GM18517 (cell line): ENCODE data around the gene OR2T2.
"Not testable (repeated sequence)": the region's sequence is repeated elsewhere in the genome, so short reads cannot be mapped to it uniquely, and the experiment has no call there.

Source experiments
- ATAC-seq: cut with Tn5 transposase; IDR thresholded peaks from one replicate; pipeline ENCODE4 v1.9.1; 2021; ENCODE audit warnings: mild to moderate bottlenecking, moderate library complexity; ENCODE audit not compliant: unreplicated experiment

OR2T2 gene

DNA sequence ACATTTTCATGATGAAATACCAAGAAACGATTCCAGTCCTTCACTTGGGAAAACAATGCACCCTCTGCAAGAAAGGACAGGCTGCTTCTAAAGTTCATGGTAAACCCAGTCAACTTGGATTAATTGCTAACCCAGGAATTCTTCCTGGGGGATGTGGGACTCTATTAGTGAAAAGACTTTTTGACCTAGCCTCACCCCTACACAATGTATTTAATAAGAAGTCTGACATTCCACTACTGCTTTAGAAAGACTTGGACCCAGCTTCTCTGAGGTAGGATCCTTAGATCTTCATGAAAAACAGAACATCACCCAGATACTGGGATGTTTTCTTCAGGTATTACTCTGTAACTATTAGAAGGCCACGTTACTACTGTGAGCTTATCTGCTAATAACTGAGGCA is at the start of gene OR2T2:
Gene OR2T2 (plus strand): TSS at position 239 of the 400 bp plus-strand sequence. CDS start 7,161 bp downstream, outside the sequence.
- not testable (repeated sequence) for ATAC-seq

- no peak for ATAC-seq
Observed at GRCh38 chr1:248402748-248403147, 42.7 kb upstream of the OR2T2 start, which contains the start of gene OR2T1. Gene OR2T1 (plus strand): TSS chr1:248403048. CDS start chr1:248406148, 3,100 bp downstream.

DNA sequence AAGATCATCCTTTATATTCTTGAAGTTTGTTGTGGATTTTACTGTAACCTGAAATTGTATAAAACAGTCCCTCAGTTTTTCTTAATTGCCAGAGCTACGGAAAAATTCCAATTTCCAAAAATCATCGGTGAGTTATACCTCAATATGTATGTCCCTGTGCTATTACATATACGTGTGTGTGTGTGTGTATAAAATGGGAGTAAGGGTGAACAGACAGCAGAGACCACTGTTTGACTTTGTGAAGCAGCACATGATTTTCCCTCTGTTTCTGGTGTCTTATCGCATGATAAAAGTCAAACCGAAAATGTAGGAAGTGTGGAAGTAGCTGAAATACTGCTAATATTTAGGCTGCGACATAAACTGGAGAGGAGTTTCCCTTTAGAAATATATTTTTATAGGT is 41.4 kb upstream of the OR2T2 start:
- no peak for ATAC-seq

GRCh38 chr1:248406721-248407692 is 38.4 kb upstream of the OR2T2 start:
- no peak for ATAC-seq

DNA sequence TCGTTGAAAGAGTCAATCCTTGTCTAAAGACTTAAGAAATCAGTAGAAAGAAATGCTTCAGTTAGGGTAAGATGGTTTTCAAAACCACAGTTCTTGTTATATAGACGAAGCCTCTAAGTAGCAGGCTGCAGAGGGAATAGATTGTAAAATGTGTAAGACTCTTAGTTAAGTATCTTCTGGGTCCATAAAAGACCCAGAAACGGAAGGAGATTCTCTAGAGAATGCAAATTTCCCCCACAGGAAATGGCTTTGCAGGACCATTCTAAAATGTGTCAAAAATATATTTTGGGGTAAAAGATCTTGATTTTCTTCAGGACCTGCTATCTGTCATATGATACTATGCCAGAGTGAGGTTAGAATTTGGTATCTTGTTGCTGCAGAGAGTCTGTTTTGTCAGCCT is 29.2 kb upstream of the OR2T2 start:
- no peak for ATAC-seq

GRCh38 chr1:248417854-248418253 is 27.6 kb upstream of the OR2T2 start:
- no peak for ATAC-seq

DNA sequence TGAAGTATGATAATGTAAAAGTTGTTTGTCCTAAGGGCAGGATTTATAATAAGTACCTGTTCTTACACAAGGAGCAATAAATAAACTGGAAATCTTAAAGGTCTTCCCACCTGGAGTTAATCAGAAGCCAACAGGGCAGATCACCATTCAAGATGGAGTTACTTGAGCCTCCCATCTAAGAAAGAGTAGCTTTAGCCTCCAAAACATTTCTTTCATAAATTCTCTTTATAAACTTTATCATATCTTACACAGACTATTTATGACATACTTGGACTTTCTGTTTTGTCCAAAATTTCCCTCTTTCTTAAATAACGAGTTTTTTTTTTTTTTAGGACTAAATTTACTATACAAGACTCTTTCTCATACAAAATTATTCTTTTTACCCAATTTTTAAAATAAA is 24.1 kb upstream of the OR2T2 start:
- ATAC-seq: no peak

DNA sequence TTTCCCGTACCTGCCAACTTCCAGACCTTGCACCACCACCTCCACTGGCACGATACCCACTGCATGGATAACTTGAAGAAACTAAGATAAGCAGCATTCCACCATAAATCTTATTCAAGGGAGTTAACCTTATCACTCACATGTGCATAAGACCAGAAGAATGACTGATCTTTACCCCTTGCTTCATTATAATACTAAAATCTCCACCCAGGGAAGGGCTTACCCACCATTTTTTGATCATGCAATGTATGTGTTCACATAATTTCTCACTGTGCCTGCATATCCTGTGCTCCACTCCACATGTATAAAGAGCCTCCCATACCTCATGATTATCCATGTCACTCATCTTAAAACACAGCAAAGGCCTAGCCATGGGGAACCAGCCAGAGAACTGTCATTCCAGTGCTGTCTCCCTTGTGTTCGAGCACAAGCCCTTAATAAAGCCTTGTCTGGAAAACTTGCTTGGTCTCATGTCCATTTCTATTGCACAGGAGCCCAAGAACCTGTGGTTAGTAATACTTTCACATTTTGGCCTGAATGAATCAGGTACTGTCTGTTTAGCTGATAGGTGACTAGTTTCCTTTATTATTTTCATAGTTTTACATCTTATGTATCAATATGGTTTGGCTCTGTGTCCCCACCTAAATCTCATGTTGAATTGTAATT is 17.8 kb upstream of the OR2T2 start:
- ATAC-seq: peak; percentile 44

- ATAC-seq: peak; percentile 99
Observed at GRCh38 chr1:248428192-248428533, 17.3 kb upstream of the OR2T2 start.

DNA sequence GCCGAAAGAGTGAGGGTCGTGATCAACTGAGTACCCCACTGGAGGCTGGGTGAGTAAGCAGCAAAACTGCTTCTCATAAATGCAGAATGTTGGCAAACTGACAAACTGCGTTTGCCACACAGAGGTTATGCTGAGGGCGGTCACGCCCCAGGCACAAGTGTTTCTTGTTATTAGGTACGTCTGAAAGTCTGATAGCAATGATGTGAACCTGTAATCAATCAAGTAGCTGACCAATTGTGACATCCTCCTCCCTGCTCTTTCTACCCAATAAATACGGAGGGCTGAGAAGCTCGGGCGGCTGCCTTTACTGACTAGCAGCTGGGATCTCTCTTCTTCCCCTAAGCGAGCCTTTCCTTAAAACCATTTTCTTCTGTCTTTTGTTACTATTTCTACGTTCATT is 13.8 kb upstream of the OR2T2 start:
- ATAC-seq: not testable (repeated sequence)

DNA sequence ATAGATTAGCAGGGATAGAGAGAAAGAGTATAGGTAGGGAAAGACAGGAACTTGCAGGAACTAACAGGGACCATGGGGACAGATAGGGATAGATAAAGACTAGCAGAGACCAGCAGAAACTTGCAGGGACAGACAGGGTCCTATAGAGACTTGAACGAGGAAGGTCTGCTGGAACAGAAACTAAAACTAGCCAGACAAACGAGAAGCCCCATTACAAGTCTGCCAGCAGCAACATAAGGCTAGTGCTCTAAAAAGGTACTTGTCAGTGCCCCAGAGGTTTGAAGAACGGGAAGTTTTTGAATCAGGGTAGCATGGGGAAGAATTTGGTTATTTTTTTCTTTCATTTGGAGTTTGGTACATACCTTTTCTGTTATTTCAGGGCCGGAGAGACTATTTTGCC is 13.2 kb upstream of the OR2T2 start:
- not testable (repeated sequence) for ATAC-seq

DNA sequence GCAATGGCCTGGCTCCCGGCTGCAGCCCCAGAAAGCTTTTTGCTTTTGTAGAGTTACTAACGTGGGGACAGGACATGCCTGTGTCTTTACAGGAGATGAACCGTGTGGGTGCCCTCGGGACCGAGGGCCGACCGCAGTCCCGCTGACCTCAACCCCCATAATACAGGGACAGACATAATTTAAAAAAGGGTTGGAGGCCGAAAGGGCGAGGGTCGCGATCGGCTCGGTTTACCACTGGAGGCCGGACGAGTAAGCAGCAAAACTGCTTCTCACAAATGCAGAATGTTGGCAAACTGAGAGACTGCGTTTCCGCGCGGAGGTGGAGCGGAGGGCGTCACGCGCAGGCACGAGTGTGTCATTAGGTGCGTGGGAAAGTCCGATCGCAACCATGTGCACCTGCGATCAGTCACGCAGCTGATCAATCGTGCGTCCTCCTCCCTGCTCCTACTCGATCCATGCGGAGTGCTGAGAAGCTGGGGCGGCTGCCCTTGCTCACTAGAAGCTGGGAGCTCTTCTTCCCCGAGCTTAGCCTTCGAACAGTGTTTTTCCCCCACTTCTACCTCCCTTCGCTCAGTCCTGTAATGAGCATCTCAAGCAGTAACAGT is 11.5 kb upstream of the OR2T2 start:
- not testable (repeated sequence) for ATAC-seq

DNA sequence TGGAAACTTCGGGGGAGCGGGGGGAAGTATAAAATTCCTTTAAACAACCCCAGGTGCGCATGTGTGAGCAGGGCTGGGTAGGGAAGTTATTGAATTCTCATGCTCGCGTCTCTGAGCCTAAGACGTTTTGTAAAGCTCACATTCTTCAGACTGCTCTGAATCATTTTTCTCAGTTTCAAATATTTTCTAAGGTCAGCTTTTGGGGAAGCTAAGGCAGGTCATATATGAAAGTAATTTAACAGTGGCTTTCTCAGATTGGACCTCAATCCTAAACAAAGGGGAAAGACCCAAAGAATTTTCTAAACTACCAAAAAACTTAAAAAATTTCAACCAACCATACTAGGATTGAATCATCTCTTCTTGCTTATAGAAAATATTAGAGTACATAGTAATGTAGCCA is 10.5 kb upstream of the OR2T2 start:
- ATAC-seq: not testable (repeated sequence)

DNA sequence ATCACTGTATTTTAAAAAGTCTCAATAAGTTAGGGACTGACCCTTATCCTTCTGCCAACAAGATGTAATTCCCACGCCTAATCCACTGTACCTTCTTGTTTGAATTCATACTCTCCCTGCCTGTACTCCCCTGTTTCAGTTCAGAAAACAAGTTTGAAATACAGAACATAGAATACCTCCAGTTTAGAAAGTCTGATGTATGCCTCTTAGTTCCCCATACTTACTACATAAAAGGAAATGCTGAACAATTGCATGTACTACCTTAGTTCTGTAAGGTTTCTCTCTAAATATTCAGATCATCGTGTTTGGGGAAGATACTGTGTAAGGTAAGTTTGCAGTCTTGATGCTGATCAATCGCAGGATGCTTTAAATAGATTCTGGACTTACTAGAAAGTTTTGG is 9.1 kb upstream of the OR2T2 start:
- ATAC-seq: peak; percentile 43

DNA sequence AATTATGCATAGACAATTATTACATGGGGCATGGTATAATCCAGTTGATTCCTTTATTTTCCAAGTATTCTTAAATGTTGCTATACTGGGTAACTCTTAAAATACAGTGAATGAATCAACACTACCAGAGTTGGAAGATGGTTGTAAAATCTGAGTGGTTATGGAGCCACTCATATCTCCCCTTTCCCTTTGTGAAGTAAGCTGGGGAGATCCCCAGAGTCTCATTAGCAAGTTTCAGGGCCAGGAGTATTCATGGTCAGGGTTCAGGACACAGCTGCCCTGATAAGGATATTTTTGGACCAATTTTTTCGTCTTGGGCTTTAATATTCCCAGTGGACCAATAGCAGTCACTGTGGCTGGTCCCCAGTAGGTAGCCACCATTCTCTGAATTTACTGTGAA is 6.8 kb upstream of the OR2T2 start:
- peak; percentile 47 for ATAC-seq

DNA sequence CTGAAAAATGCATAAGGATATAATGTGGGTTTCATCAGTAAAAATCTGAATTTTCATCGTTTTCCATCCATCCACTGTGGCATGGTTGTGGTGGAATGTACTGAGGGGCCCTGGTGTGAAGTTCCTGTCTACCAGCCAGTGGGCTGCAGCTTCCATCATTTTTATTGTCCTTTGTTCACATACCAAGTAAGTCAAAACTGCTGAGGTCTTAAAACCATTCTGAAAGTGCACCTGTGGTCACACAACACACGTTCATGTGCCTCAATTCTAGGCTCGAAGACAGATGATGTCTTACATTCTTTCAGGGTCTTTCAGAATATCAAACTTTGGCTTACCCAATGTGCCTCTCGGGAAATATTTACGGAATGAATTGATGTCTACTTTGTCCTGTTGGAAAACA is 6.2 kb upstream of the OR2T2 start:
- not testable (repeated sequence) for ATAC-seq

DNA sequence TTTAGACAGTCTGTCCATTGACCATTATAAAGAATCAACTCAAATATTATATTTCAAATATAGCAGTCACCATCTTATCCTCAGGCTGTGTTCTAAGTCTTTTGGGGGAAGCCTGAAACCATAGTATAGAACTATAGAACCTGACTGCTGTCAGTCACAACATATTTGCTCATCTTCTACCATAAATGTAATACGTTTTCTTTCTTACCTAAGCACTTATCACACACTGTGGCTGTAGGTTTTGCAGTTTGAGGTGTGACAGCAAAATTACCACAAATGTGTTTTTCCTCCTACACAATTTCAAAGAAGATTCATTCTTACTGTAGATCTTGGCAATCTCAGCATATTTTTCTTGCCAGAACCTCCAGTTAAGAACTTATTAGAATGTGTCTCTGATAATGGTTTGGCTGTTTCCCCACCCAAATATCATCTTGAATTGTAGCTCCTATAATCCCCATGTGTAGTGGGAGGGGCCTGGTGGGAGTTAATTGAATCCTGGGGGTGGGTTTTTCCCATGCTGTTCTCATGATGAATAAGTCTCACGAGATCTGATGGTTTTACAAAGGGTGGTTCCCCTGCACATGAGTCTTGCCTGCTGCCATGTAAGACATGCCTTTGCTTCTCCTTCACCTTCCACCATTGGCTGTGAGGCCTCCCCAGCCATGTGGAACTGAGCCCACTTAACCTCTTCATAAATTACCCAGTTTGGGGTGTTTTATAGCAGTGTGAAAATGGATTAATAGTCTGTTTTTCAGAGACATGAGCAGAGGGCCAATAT is 2.7 kb upstream of the OR2T2 start:
- not testable (repeated sequence) for ATAC-seq

- ATAC-seq: not testable (repeated sequence)
Observed at GRCh38 chr1:248444603-248445002, 834 bp upstream of the OR2T2 start.

GRCh38 chr1:248448409-248449074 is 3.1 kb downstream of the OR2T2 start:
- peak; percentile 63 for ATAC-seq

DNA sequence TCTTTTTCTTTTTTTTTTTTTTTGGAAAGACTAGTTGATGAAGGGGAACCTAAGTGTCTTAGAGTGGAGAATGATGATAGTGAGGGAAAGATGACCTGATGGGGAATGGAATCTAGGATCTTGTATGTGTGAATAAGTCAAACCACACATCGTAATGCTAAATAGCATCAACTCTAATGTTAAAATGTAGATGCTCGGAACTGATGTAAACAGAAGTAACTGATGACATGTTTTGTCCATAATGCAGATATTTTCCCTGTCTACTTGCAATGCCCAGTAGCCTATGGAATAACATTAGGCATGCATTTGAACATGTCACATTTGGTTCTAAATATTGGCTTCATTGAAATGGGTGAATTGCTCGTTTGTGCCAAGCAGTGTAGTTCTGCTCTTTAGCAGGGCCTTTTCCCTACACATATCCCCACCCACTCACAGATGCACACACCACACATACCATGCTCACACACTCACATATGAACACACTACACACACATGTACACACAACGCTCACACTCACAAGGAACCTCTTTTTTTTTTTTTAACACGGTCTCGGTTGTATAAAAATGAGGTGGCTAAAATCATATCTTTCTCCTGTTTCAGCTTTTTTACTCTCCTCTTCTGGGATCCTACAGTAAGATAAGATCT is 4.5 kb downstream of the OR2T2 start:
- not testable (repeated sequence) for ATAC-seq
